GM12892 (cell line): Measurements from ENCODE around the gene C10orf143.

Source experiments
- DNase-seq: peaks from one replicate; pipeline ENCODE4 v3.0.0; 2011; ENCODE audit not compliant: insufficient read length
- FAIRE-seq: peaks from 2 replicates; lab custom pipeline; 2011; peaks lifted over from hg19 to GRCh38; lab: Jason Lieb, UNC
- POLR2A ChIP-seq: IDR thresholded peaks from 2 replicates; pipeline ENCODE4 v1.6.1; 2011; ENCODE audit warnings: low read depth, low read length, control low read depth
- POLR2AphosphoS5 ChIP-seq: IDR thresholded peaks from 2 replicates; pipeline ENCODE4 v1.6.1; 2011; ENCODE audit warnings: low read depth, low read length, control low read depth
- TAF1 ChIP-seq: IDR thresholded peaks from 2 replicates; pipeline ENCODE4 v1.6.1; 2011; ENCODE audit warnings: low read depth, mild to moderate bottlenecking, control low read depth, low read length, borderline replicate concordance

The C10orf143 gene

GRCh38 chr10:130039141-130039540 is 71.5 kb downstream of the C10orf143 start:
- FAIRE-seq = no peak
- TF ChIP-seq POLR2AphosphoS5 (no peak), POLR2A (no peak), TAF1 (no peak)
- no peak for DNase-seq

GRCh38 chr10:130038611-130039109 is 72.0 kb downstream of the C10orf143 start:
- FAIRE-seq = no peak
- no peak for DNase-seq
- TF ChIP-seq POLR2A = no peak
- TF ChIP-seq POLR2AphosphoS5 = no peak
- no peak for TF ChIP-seq TAF1

- TF ChIP-seq POLR2A = no peak
- no peak for TF ChIP-seq TAF1
- TF ChIP-seq POLR2AphosphoS5 = no peak
- FAIRE-seq (no peak), DNase-seq (no peak)
Observed at GRCh38 chr10:130038019-130038555, 72.5 kb downstream of the C10orf143 start.

- TF ChIP-seq POLR2A (no peak), POLR2AphosphoS5 (no peak), TAF1 (no peak)
- no peak for DNase-seq
- no peak for FAIRE-seq
Observed at GRCh38 chr10:130037169-130037661, 73.4 kb downstream of the C10orf143 start.

GRCh38 chr10:130036296-130037065 is 74.1 kb downstream of the C10orf143 start:
- TF ChIP-seq TAF1 (no peak), POLR2A (no peak), POLR2AphosphoS5 (no peak)
- FAIRE-seq (no peak), DNase-seq (no peak)

GRCh38 chr10:130029209-130029608 is 81.4 kb downstream of the C10orf143 start:
- DNase-seq = no peak
- no peak for FAIRE-seq

GRCh38 chr10:130028465-130028819 is 82.2 kb downstream of the C10orf143 start:
- DNase-seq (no peak), FAIRE-seq (no peak)
- TF ChIP-seq TAF1 (no peak), POLR2AphosphoS5 (no peak), POLR2A (no peak)

More at GRCh38 chr10:130029209-130029608, 81.4 kb downstream of the C10orf143 start:
- no peak for TF ChIP-seq POLR2AphosphoS5
- no peak for TF ChIP-seq TAF1
- TF ChIP-seq POLR2A = no peak

- TF ChIP-seq POLR2A (no peak), TAF1 (no peak), POLR2AphosphoS5 (no peak)
- no peak for DNase-seq
Observed at GRCh38 chr10:130027716-130028464, 82.7 kb downstream of the C10orf143 start.

GRCh38 chr10:130026670-130027456 is 83.8 kb downstream of the C10orf143 start:
- TF ChIP-seq POLR2A (no peak), POLR2AphosphoS5 (no peak), TAF1 (no peak)
- DNase-seq (no peak), FAIRE-seq (no peak)

More at GRCh38 chr10:130027716-130028464, 82.7 kb downstream of the C10orf143 start:
- no peak for FAIRE-seq

- DNase-seq = no peak
- TF ChIP-seq TAF1 (no peak), POLR2A (no peak), POLR2AphosphoS5 (no peak)
- no peak for FAIRE-seq
Observed at GRCh38 chr10:130025811-130026485, 84.7 kb downstream of the C10orf143 start.
